GM18873 (cell line): ENCODE data around the gene CIAO1.

Source experiments
- ATAC-seq: cut with Tn5 transposase; IDR thresholded peaks from one replicate; pipeline ENCODE4 v1.9.1; 2021; ENCODE audit warnings: mild to moderate bottlenecking, moderate library complexity, moderate number of reproducible peaks; ENCODE audit not compliant: unreplicated experiment, low FRiP score

CIAO1 gene

GRCh38 chr2:96320728-96321622 is 55.0 kb downstream of the CIAO1 start:
- ATAC-seq = no peak
